Measurements from ENCODE around the gene RIN1. TPM values are rescaled to one million over a fixed set of nuclear protein-coding genes. Genes with fewer than 3 reads are reported as not detected.

RIN1 gene
- total and polyA plus RNA-seq, 2 donors (not counting 3 experiments of a cell fraction or from before 2014, with no cell fraction given), result 4.4 to 10.2 TPM

GRCh38 chr11:66283461-66284105 lies 52.7 kb downstream of the RIN1 start:
- Histone ChIP-seq H3K9me3 (replicated peaks; ENCODE audit: control insufficient read depth, insufficient read depth, low read length) (no peaks in the 10 kb centered on the region), H4K20me1 (replicated peaks; ENCODE audit: control insufficient read depth, extremely low read depth, insufficient read depth, low read length) (no peaks in the 10 kb centered on the region), H3K4me1 (ENCODE audit: control insufficient read depth, extremely low read depth, insufficient read depth, low read length) (peaks cover 7% of the 10 kb centered on the region), H3K79me2 (ENCODE audit: control insufficient read depth, insufficient read depth, low read length) (peaks cover 12% of the 10 kb centered on the region), H3K36me3 (ENCODE audit: control insufficient read depth in 2 of 2, extremely low read depth in 1 of 2, insufficient read depth in 2 of 2, low read length in 2 of 2) (peaks cover 0 to 7% of the 10 kb centered on the region in 2 experiments), H2AFZ (ENCODE audit: low read depth, low read length) (no peak overlapping the region), H3K4me3 (replicated peaks in 1 of 3; ENCODE audit: insufficient read depth in 1 of 3, low read depth in 1 of 3, low read length in 3 of 3) (no peak overlapping the region), H3K9ac (replicated peaks; ENCODE audit: extremely low read depth, insufficient read depth, low read length) (no peak overlapping the region), H3K4me2 (ENCODE audit: insufficient read depth, low read length) (no peak overlapping the region), H3K9me1 (replicated peaks; ENCODE audit: control insufficient read depth, extremely low read depth, insufficient read depth, low read length) (no peaks in the 10 kb centered on the region), H3K27ac (ENCODE audit: insufficient read depth, low read depth, low read length) (no peak overlapping the region), H3K27me3 (ENCODE audit: control insufficient read depth in 2 of 2, insufficient read depth in 2 of 2, low read length in 2 of 2) (peaks cover 0 to 4% of the 10 kb centered on the region in 2 experiments)
- intact Hi-C loops (cut with micrococcal nuclease) (no loop called here), dilution Hi-C loops (cut with MboI; ENCODE audit: extremely low pct_ligation_motif_present, low sequenced_read_pairs) (no loop called here)
- DNase-seq (ENCODE audit: low read depth, low spot score) (no peak), FAIRE-seq (no peak)
- ChIA-PET POLR2A (no interaction called here), CTCF (interaction anchor here (1.0 to 3.2 kb wide), 4 partner anchors 7 to 62 kb away, joined by 3 to 53 read pairs (median 11); partner anchors contain the start of genes RAB1B and TMEM151A)
- TF ChIP-seq MYC (IDR thresholded peaks at IDR 0.05; ENCODE audit: low read depth, low read length), result no peak
- TF ChIP-seq MAX (IDR thresholded peaks at IDR 0.05; ENCODE audit: insufficient read depth, insufficient read length), result no peak
- TF ChIP-seq, protein P1, sequence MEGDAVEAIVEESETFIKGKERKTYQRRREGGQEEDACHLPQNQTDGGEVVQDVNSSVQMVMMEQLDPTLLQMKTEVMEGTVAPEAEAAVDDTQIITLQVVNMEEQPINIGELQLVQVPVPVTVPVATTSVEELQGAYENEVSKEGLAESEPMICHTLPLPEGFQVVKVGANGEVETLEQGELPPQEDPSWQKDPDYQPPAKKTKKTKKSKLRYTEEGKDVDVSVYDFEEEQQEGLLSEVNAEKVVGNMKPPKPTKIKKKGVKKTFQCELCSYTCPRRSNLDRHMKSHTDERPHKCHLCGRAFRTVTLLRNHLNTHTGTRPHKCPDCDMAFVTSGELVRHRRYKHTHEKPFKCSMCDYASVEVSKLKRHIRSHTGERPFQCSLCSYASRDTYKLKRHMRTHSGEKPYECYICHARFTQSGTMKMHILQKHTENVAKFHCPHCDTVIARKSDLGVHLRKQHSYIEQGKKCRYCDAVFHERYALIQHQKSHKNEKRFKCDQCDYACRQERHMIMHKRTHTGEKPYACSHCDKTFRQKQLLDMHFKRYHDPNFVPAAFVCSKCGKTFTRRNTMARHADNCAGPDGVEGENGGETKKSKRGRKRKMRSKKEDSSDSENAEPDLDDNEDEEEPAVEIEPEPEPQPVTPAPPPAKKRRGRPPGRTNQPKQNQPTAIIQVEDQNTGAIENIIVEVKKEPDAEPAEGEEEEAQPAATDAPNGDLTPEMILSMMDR (IDR thresholded peaks at IDR 0.05; ENCODE audit: extremely low read depth in 1 of 2, insufficient read depth in 1 of 2, low read depth in 1 of 2, low read length in 2 of 2), result no peak
- no peak for TF ChIP-seq GATA2 (IDR thresholded peaks at IDR 0.05; ENCODE audit: insufficient read depth, insufficient read length, low read depth, low read length)
- no peak for TF ChIP-seq POLR2AphosphoS5 (IDR thresholded peaks at IDR 0.05; ENCODE audit: insufficient read depth, low read depth, low read length)
- no peak for TF ChIP-seq EZH2 (IDR thresholded peaks at IDR 0.05; ENCODE audit: borderline replicate concordance, low read depth, low read length, severe bottlenecking)
- BruUV-seq (replicated peaks), result no TSS peak

Measured in endothelial cell of umbilical vein (primary cell).